NB4 (cell line): ENCODE data around the gene SLC16A1.

ENCODE experiments used
- DNase-seq: peaks from one replicate; pipeline ENCODE4 v3.0.0; 2010; ENCODE audit warnings: low read depth
- H3K4me3 ChIP-seq: one replicate; pipeline ENCODE4 v1.5.1; 2011; ENCODE audit warnings: mild to moderate bottlenecking, low read depth, low read length, moderate library complexity
- CTCF ChIP-seq: IDR thresholded peaks from one replicate; pipeline ENCODE4 v1.5.1; 2012; ENCODE audit warnings: low read depth, low read length
- MAX ChIP-seq: IDR thresholded peaks from 2 replicates; pipeline ENCODE4 v1.6.1; 2011; ENCODE audit warnings: low read depth, low read length
- MYC ChIP-seq: IDR thresholded peaks from 2 replicates; pipeline ENCODE4 v1.6.1; 2011; ENCODE audit warnings: low read depth, low read length
- POLR2A ChIP-seq: IDR thresholded peaks from 2 replicates; pipeline ENCODE4 v1.6.1; 2011; ENCODE audit warnings: mild to moderate bottlenecking; ENCODE audit not compliant: insufficient read length; ENCODE audit errors: extremely low read depth

Gene SLC16A1

GRCh38 chr1:112904831-112905261 lies 51.1 kb downstream of the SLC16A1 start:
- DNase-seq, result no peak
- no peak for TF ChIP-seq MYC
- TF ChIP-seq CTCF, result no peak
- TF ChIP-seq POLR2A, result no peak
- no peak for TF ChIP-seq MAX
- no peak overlapping the region for H3K4me3 ChIP-seq

DNA sequence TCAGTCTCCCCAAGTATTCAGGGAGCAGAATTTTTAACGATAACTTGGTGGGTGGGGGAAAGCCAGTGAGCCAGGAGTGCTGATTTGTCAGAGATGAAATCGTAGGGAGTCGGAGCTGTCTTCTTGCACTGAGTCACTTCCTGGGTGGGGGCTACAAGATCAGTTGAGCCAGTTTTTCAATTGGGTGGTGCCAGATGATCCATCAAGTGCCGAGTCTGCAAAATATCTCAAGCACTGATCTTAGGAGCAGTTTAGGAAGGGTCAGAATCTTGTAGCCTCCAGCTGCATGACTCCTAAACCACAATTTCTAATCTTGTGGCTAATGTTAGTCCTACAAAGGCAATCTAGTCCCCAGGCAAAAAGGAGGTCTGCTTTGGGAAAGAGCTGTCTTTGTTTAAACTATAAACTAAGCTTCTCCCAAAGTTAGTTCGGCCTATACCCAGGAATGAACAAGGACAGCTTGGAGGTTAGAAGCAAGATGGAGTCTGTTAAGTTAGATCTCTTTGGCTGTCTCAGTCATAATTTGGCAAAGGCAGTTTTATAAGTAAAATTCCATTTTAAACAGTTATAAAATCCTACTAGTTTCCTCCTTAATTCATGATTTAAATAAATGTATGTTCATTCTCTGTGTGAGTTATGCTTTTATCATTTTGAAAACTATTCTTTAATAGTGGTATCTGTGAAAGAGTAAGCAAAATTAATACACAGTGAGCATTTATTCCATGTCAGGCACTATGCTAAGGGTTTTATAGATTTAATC lies 51.7 kb downstream of the SLC16A1 start:
- DNase-seq, result peak; percentile 79
- no peak for TF ChIP-seq MAX
- no peak for TF ChIP-seq CTCF
- no peak overlapping the region for H3K4me3 ChIP-seq

- H3K4me3 ChIP-seq, result no peak overlapping the region
- TF ChIP-seq MAX, result no peak
- no peak for TF ChIP-seq POLR2A
- no peak for TF ChIP-seq CTCF
- TF ChIP-seq MYC, result no peak
- no peak for DNase-seq
These were observed 53.8 kb downstream of the SLC16A1 start for GRCh38 chr1:112902221-112902620.

DNA sequence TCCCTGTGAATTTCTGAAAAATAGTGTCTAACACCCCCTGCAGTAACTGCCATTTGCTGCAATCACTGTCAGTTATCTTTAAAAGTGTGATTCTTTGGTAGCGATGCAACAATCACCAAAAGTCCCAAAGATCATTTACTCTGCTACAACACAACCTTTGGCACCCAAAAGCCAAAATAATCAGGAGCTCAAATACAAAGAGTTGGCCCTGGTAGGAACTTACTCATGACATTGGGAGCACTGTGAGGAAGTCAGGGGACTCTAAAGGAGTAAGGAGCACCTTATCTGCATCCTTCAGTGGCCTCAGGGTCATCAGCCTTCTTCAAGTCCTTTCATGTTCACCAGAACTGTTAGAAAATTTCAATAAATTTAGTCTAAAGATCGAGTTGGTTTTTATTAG lies 54.6 kb downstream of the SLC16A1 start:
- TF ChIP-seq MYC (no peak), CTCF (no peak), MAX (no peak), POLR2A (no peak)
- no peak for DNase-seq

GRCh38 chr1:112896783-112897182 lies 59.2 kb downstream of the SLC16A1 start:
- DNase-seq, result no peak
- TF ChIP-seq MAX (no peak), POLR2A (no peak), MYC (no peak), CTCF (no peak)
- H3K4me3 ChIP-seq, result no peak overlapping the region

More for the DNA sequence above, 54.6 kb downstream of the SLC16A1 start:
- no peak overlapping the region for H3K4me3 ChIP-seq
